A549 treated with ZK216348 at 1 μM for 4 hours (cell line): Measurements from ENCODE around the gene IGFBP5. TPM values are rescaled to one million over a fixed set of nuclear protein-coding genes. Genes with fewer than 3 reads are reported as not detected.

Experiments
- total RNA-seq: library from RNA; stranded (reverse); fragments of 200-300 nt; extraction: Qiagen RNA extraction; gene quantifications from 5 replicates; pipeline ENCODE4 v1.2.3, GENCODE V29; 2022; ENCODE audit warnings: low read depth

Gene IGFBP5
- total RNA-seq = 0.08 to 0.24 TPM (median 0.20 TPM) in 5 replicates

GRCh38 chr2:216695401-216695821 lies at the start of gene IGFBP5:
Gene IGFBP5 (minus strand): TSS chr2:216695549. CDS start chr2:216694775, 774 bp downstream.

GRCh38 chr2:216632952-216633615 lies 62.3 kb downstream of the IGFBP5 start, which contains the start of gene IGFBP2:
Gene IGFBP2 (plus strand): TSS chr2:216633420. CDS start chr2:216633524, 104 bp downstream.

Other genes with a start within 250 kb of the IGFBP5 start
- 4,513 to 5,907 TPM (median 5,049 TPM) in 5 replicates for gene RPL37A, start 196.7 kb downstream of the IGFBP5 start, total RNA-seq
- 57.5 to 90.1 TPM (median 86.0 TPM) in 5 replicates for gene IGFBP2, start 62.1 kb downstream of the IGFBP5 start, total RNA-seq
- not detected in 5 replicates for gene TNP1, start 164.5 kb upstream of the IGFBP5 start, total RNA-seq